Measurements from ENCODE around the gene FLT1. TPM values are rescaled to one million over a fixed set of nuclear protein-coding genes. Genes with fewer than 3 reads are reported as not detected.

FLT1 gene
- total and polyA plus RNA-seq, 2 donors = 20.3 to 37.5 TPM

GRCh38 chr13:28316836-28317235 is 178.1 kb downstream of the FLT1 start:
- H3K27ac ChIP-seq (ENCODE audit: low read depth) = no peak overlapping the region
- 88% methylated on average over 7 of the region's 7 CpGs for WGBS
- no peak overlapping the region for H3K4me3 ChIP-seq (ENCODE audit: low read depth, low read length)

GRCh38 chr13:28316129-28316528 is 178.8 kb downstream of the FLT1 start:
- H3K36me3 ChIP-seq (ENCODE audit: insufficient read depth) = no peaks in the 10 kb centered on the region
- no peak for DNase-seq (ENCODE audit: extremely low spot score)
- H3K27ac ChIP-seq (ENCODE audit: low read depth) = no peak overlapping the region
- H3K4me3 ChIP-seq (ENCODE audit: low read depth, low read length) = no peak overlapping the region
- H3K4me1 ChIP-seq (ENCODE audit: insufficient read depth) = peaks cover 1% of the 10 kb centered on the region
- 72% methylated on average over 5 of the region's 5 CpGs for WGBS

More at GRCh38 chr13:28316836-28317235, 178.1 kb downstream of the FLT1 start:
- Histone ChIP-seq H3K4me1 (ENCODE audit: insufficient read depth) (peaks cover 1% of the 10 kb centered on the region), H3K36me3 (ENCODE audit: insufficient read depth) (no peaks in the 10 kb centered on the region)
- no peak for DNase-seq (ENCODE audit: extremely low spot score)

GRCh38 chr13:28314879-28315278 is 180.0 kb downstream of the FLT1 start:
- WGBS = 96% methylated on average over 6 of the region's 6 CpGs
- DNase-seq (ENCODE audit: extremely low spot score) = no peak
- no peak overlapping the region for H3K4me3 ChIP-seq (ENCODE audit: low read depth, low read length)
- no peaks in the 10 kb centered on the region for H3K36me3 ChIP-seq (ENCODE audit: insufficient read depth)
- no peak overlapping the region for H3K27ac ChIP-seq (ENCODE audit: low read depth)
- peaks cover 1% of the 10 kb centered on the region for H3K4me1 ChIP-seq (ENCODE audit: insufficient read depth)

GRCh38 chr13:28313579-28313978 is 181.3 kb downstream of the FLT1 start:
- WGBS = 82% methylated on average over 6 of the region's 6 CpGs
- no peak for DNase-seq (ENCODE audit: extremely low spot score)
- Histone ChIP-seq H3K27ac (ENCODE audit: low read depth) (no peak overlapping the region), H3K4me1 (ENCODE audit: insufficient read depth) (peaks cover 1% of the 10 kb centered on the region), H3K4me3 (ENCODE audit: low read depth, low read length) (no peak overlapping the region), H3K36me3 (ENCODE audit: insufficient read depth) (no peaks in the 10 kb centered on the region)

GRCh38 chr13:28306325-28306724 is 188.6 kb downstream of the FLT1 start:
- no peaks in the 10 kb centered on the region for H3K36me3 ChIP-seq (ENCODE audit: insufficient read depth)
- DNase-seq (ENCODE audit: extremely low spot score) = no peak
- no peaks in the 10 kb centered on the region for H3K4me1 ChIP-seq (ENCODE audit: insufficient read depth)
- no peak overlapping the region for H3K27ac ChIP-seq (ENCODE audit: low read depth)
- no peak overlapping the region for H3K4me3 ChIP-seq (ENCODE audit: low read depth, low read length)
- 89% methylated on average over 10 of the region's 10 CpGs for WGBS

- DNase-seq (ENCODE audit: extremely low spot score) = no peak
- Histone ChIP-seq H3K4me1 (ENCODE audit: insufficient read depth) (no peaks in the 10 kb centered on the region), H3K36me3 (ENCODE audit: insufficient read depth) (no peaks in the 10 kb centered on the region), H3K27ac (ENCODE audit: low read depth) (no peak overlapping the region), H3K4me3 (ENCODE audit: low read depth, low read length) (no peak overlapping the region)
- WGBS = 65% methylated on average over 4 of the region's 4 CpGs
These were observed 193.1 kb downstream of the FLT1 start for GRCh38 chr13:28301839-28302238.

- WGBS = 55% methylated on average over 2 of the region's 2 CpGs
- DNase-seq (ENCODE audit: extremely low spot score) = no peak
- no peak overlapping the region for H3K27ac ChIP-seq (ENCODE audit: low read depth)
- H3K36me3 ChIP-seq (ENCODE audit: insufficient read depth) = no peaks in the 10 kb centered on the region
- no peaks in the 10 kb centered on the region for H3K4me1 ChIP-seq (ENCODE audit: insufficient read depth)
- no peak overlapping the region for H3K4me3 ChIP-seq (ENCODE audit: low read depth, low read length)
These were observed 195.0 kb downstream of the FLT1 start for GRCh38 chr13:28299916-28300315.

GRCh38 chr13:28297341-28297740 is 197.6 kb downstream of the FLT1 start:
- H3K36me3 ChIP-seq (ENCODE audit: insufficient read depth) = no peaks in the 10 kb centered on the region
- H3K27ac ChIP-seq (ENCODE audit: low read depth) = no peak overlapping the region
- no peak overlapping the region for H3K4me3 ChIP-seq (ENCODE audit: low read depth, low read length)
- H3K4me1 ChIP-seq (ENCODE audit: insufficient read depth) = no peaks in the 10 kb centered on the region
- no peak for DNase-seq (ENCODE audit: extremely low spot score)
- 83% methylated on average over 3 of the region's 3 CpGs for WGBS

- no peak overlapping the region for H3K27ac ChIP-seq (ENCODE audit: low read depth)
- no peaks in the 10 kb centered on the region for H3K36me3 ChIP-seq (ENCODE audit: insufficient read depth)
- no peaks in the 10 kb centered on the region for H3K4me1 ChIP-seq (ENCODE audit: insufficient read depth)
- no peak overlapping the region for H3K4me3 ChIP-seq (ENCODE audit: low read depth, low read length)
- 92% methylated on average over 1 of the region's 1 CpG for WGBS
- DNase-seq (ENCODE audit: extremely low spot score) = no peak
These were observed 208.7 kb downstream of the FLT1 start for GRCh38 chr13:28286263-28286662.

GRCh38 chr13:28283600-28283999 is 211.3 kb downstream of the FLT1 start:
- no peaks in the 10 kb centered on the region for H3K36me3 ChIP-seq (ENCODE audit: insufficient read depth)
- H3K4me3 ChIP-seq (ENCODE audit: low read depth, low read length) = no peak overlapping the region
- DNase-seq (ENCODE audit: extremely low spot score) = no peak
- WGBS = 98% methylated on average over 3 of the region's 3 CpGs
- H3K27ac ChIP-seq (ENCODE audit: low read depth) = no peak overlapping the region
- H3K4me1 ChIP-seq (ENCODE audit: insufficient read depth) = no peaks in the 10 kb centered on the region

GRCh38 chr13:28282451-28282850 is 212.5 kb downstream of the FLT1 start:
- peaks cover 5% of the 10 kb centered on the region for H3K36me3 ChIP-seq (ENCODE audit: insufficient read depth)

GRCh38 chr13:28273919-28274318 is 221.0 kb downstream of the FLT1 start:
- Histone ChIP-seq H3K27ac (ENCODE audit: low read depth) (no peak overlapping the region), H3K36me3 (ENCODE audit: insufficient read depth) (peaks cover 9% of the 10 kb centered on the region), H3K4me1 (ENCODE audit: insufficient read depth) (no peaks in the 10 kb centered on the region), H3K4me3 (ENCODE audit: low read depth, low read length) (no peak overlapping the region)
- no peak for DNase-seq (ENCODE audit: extremely low spot score)
- WGBS = 74% methylated on average over 3 of the region's 3 CpGs

More at GRCh38 chr13:28282451-28282850, 212.5 kb downstream of the FLT1 start:
- Histone ChIP-seq H3K27ac (ENCODE audit: low read depth) (no peak overlapping the region), H3K4me1 (ENCODE audit: insufficient read depth) (no peaks in the 10 kb centered on the region), H3K4me3 (ENCODE audit: low read depth, low read length) (no peak overlapping the region)
- WGBS = 86% methylated on average over 5 of the region's 5 CpGs
- no peak for DNase-seq (ENCODE audit: extremely low spot score)

GRCh38 chr13:28271056-28271840 is 223.7 kb downstream of the FLT1 start:
- 94% methylated on average over 2 of the region's 2 CpGs for WGBS
- Histone ChIP-seq H3K4me3 (ENCODE audit: low read depth, low read length) (no peak overlapping the region), H3K27ac (ENCODE audit: low read depth) (no peak overlapping the region), H3K36me3 (ENCODE audit: insufficient read depth) (peaks cover 4% of the 10 kb centered on the region), H3K4me1 (ENCODE audit: insufficient read depth) (no peaks in the 10 kb centered on the region)
- no peak for DNase-seq (ENCODE audit: extremely low spot score)

GRCh38 chr13:28268800-28269223 is 226.1 kb downstream of the FLT1 start:
- DNase-seq (ENCODE audit: extremely low spot score) = no peak
- H3K4me1 ChIP-seq (ENCODE audit: insufficient read depth) = no peaks in the 10 kb centered on the region
- no peak overlapping the region for H3K4me3 ChIP-seq (ENCODE audit: low read depth, low read length)
- peaks cover 4% of the 10 kb centered on the region for H3K36me3 ChIP-seq (ENCODE audit: insufficient read depth)
- H3K27ac ChIP-seq (ENCODE audit: low read depth) = no peak overlapping the region
